HG03159 (cell line): Measurements from ENCODE around the gene PAX9.
"Not testable (repeated sequence)": the region's sequence is repeated elsewhere in the genome, so short reads cannot be mapped to it uniquely, and the experiment has no call there.

Experiments used
- ATAC-seq: cut with Tn5 transposase; IDR thresholded peaks from one replicate; pipeline ENCODE4 v1.9.1; 2021; ENCODE audit warnings: mild to moderate bottlenecking, moderate library complexity; ENCODE audit not compliant: unreplicated experiment

PAX9 gene

GRCh38 chr14:36672095-36672494 is 10.4 kb downstream of the PAX9 start:
- ATAC-seq = no peak

- no peak for ATAC-seq
Observed at GRCh38 chr14:36674659-36675058, 13.0 kb downstream of the PAX9 start.

GRCh38 chr14:36675581-36675980 is 13.9 kb downstream of the PAX9 start:
- ATAC-seq = no peak

- ATAC-seq = no peak
Observed at GRCh38 chr14:36676236-36676635, 14.6 kb downstream of the PAX9 start.

GRCh38 chr14:36682338-36682737 is 20.7 kb downstream of the PAX9 start:
- ATAC-seq = no peak

GRCh38 chr14:36683083-36683724 is 21.5 kb downstream of the PAX9 start:
- no peak for ATAC-seq

GRCh38 chr14:36684946-36685345 is 23.3 kb downstream of the PAX9 start:
- no peak for ATAC-seq

- ATAC-seq = no peak
Observed at GRCh38 chr14:36690311-36691040, 28.8 kb downstream of the PAX9 start.

GRCh38 chr14:36699420-36699819 is 37.8 kb downstream of the PAX9 start:
- ATAC-seq = not testable (repeated sequence)

- no peak for ATAC-seq
Observed at GRCh38 chr14:36700651-36701050, 39.0 kb downstream of the PAX9 start.

GRCh38 chr14:36701132-36701531 is 39.5 kb downstream of the PAX9 start:
- no peak for ATAC-seq

- no peak for ATAC-seq
Observed at GRCh38 chr14:36702474-36702873, 40.8 kb downstream of the PAX9 start.

GRCh38 chr14:36707570-36707969 is 45.9 kb downstream of the PAX9 start:
- no peak for ATAC-seq

- no peak for ATAC-seq
Observed at GRCh38 chr14:36713960-36714703, 52.5 kb downstream of the PAX9 start.

GRCh38 chr14:36716614-36717184 is 55.0 kb downstream of the PAX9 start:
- no peak for ATAC-seq

- no peak for ATAC-seq
Observed at GRCh38 chr14:36717363-36717762, 55.7 kb downstream of the PAX9 start.

- no peak for ATAC-seq
Observed at GRCh38 chr14:36718216-36718615, 56.6 kb downstream of the PAX9 start.

GRCh38 chr14:36719823-36720222 is 58.2 kb downstream of the PAX9 start:
- ATAC-seq = no peak

GRCh38 chr14:36720657-36721056 is 59.0 kb downstream of the PAX9 start:
- no peak for ATAC-seq

GRCh38 chr14:36721877-36722276 is 60.2 kb downstream of the PAX9 start:
- no peak for ATAC-seq

GRCh38 chr14:36723530-36723929 is 61.9 kb downstream of the PAX9 start:
- no peak for ATAC-seq

GRCh38 chr14:36724162-36724561 is 62.5 kb downstream of the PAX9 start:
- ATAC-seq = no peak
